ENCODE results near the gene NHSL2.

The NHSL2 gene

DNA sequence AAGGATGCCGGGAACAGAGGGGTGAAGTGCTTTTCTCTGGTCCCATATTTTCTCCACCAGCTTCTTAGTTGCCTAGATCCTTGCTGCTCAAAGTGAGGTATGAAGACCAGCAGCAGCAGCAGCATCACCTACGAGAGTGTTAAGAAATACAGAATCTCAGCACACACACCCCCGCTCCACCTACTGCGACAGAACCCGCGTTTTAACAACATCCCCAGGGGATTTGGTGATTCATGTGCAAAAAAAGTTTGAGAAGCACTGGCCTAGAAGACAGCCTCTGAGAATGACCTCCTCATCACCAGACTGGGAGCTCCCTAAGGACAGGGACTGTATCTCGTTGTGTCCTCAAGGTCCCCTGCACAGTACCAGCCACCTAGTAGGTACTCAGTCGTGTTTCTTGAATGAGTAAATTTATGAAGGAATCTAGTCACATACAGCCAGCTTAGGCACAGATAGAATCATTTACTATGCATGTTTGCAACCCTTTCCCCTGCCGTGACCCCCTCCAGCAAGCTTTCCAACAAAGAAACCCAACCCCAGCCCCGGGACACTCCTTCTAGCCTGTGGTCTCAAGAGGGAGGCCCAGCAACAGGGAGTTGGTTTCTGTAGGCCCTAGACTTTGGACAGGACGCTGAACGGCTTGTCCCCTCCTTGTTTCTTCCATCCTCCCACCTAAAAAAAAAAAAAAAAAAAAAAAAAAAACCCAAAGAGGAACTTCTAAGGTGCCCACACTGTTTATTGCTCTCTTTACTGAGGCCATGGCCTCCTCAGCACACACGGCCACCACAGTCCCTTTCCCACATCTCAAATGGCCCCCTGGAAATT, 199.6 kb downstream of the NHSL2 start:
- no peak for DNase-seq (ENCODE audit: low read depth)

DNA sequence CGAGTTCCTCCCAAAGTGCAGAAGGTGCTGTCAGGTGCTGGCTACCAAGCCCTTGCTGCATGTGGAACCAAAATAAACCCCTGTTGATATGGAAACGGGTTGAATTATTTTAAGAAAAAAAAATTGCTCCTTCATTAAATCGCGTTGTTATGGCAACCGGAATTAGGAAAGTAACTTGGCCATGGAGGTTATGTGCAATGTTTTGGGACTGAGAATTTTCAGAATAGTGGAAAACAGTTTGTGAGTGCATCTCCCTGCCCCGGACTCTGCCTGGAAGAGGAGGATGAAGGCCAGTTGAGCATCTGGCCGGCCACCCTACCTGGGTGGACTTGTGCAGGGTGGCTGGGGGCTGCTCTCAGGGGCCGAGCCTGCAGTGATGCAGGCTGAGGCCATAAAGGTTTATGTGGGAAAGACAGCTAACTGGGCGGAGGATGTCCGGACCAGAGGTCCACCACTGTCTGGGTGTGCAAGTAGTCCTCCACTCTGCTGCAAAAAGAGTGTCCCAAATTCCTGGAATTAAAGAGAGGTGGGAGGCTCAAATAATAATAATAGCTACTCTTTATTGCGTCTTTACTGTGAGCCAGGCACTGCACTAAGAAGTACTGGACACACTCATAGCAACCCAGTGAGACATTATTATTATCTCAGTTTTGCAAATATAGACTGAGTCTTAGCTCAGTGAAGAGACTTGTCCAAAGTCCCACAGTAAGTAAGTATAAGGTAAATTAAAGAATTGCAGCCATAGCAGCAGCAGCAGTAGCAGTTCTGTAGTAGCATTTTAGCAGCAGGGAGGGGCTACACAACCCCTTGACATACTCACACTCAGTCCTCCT, 200.4 kb downstream of the NHSL2 start:
- no peak for DNase-seq (ENCODE audit: low read depth)

DNA sequence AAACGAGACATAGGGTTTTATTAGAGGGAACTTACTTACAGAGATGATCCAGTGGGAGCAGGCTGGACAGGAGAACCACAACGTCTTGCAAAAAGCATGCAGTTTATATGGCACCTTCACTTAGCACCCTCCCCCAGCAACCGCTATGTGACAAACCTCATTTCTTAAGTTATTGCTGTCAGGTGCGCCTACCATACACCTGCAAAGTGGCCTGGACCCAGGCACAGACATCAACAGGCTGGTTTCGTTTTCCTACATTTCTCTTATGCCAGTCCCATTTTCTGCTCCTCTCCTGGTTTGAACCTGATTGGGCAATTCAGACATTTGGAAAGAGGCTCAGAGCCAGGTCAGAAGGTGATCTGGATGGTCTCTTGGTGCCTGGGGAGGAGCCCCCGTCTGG, 202.8 kb downstream of the NHSL2 start:
- DNase-seq (ENCODE audit: low read depth): no peak

DNA sequence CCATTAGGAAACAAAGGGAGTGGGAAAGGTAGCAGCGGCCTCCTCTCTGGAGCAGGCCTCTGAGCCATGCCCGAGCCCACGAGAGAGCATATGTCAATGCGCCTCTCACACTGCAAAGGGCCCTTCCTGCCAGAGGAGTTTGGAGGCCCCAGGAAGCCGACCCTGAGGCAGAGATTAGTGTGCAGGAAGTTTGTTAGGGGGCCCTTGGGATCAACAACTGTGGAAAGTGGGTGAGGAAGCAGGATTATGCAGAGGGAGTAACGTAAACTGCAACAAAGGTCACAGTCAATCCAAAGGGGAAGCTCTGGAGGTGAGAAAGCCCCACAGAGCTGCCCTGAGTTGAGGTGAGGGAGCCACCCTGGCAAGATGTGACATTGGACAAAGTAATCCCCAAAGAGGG, 203.7 kb downstream of the NHSL2 start:
- no peak for DNase-seq (ENCODE audit: low read depth)

DNA sequence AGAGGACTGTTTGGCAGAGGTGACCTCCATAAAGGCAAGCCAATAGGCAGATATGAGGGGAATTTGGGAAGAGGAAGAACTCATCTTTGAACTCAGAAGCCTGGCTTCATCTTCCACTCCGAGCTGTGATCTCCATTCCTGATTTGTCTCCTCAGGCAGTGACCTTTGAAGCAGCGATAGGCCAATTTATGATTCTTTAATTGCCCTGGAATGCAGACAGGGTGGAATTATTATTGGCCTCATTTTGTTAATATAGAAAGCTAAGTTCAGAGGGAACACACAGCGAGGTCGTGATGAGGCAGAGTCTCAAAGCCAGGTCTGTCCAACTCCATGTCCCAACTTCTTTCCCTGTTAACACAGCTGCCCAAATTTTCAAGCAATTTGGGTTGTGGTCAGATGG, 204.2 kb downstream of the NHSL2 start:
- no peak for DNase-seq (ENCODE audit: low read depth)

DNA sequence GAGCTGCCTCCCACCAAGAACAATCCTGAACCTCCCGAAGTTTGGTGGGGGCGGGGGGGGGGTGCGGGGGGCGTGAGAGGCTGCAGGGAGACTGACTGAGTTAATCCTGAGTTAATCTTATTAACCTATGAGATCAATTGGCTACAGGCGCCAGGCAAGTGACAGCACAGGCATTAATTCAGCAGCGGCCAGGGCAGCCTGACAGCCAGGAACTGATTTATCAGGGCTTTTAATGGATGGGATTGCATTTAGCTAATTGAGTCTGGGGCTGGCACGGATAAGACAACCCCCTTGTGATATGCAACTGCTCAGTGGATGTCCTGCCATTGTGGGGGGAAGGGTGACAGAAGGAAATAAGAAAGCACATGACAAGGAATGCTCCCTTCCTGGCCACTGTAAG, 204.7 kb downstream of the NHSL2 start:
- DNase-seq (ENCODE audit: low read depth): no peak

DNA sequence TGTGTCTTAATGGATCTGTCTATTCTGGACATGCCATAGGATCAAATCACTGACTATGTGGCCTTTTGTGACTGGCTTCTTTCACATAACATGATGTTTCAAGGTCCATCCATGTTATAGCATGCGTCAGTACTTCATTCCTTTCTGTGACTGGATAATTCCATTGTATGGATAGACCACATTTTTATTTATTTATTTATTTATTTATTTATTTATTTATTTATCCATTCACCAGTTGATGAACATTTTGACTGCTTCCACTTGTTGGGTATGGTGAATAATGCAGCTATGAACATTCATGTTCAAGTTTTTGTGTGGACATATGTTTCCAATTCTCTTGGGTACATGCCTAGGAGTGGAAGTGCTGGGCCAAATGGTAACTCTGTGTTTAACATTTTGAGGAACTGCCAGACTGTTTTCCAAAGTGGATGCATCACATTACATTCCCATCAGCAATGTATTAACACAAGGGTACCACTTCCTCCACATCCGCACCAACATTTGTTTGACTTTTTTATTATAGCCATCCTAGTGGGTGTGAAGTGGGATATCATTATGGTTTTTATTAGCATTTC, 207.1 kb downstream of the NHSL2 start:
- DNase-seq (ENCODE audit: low read depth): no peak

DNA sequence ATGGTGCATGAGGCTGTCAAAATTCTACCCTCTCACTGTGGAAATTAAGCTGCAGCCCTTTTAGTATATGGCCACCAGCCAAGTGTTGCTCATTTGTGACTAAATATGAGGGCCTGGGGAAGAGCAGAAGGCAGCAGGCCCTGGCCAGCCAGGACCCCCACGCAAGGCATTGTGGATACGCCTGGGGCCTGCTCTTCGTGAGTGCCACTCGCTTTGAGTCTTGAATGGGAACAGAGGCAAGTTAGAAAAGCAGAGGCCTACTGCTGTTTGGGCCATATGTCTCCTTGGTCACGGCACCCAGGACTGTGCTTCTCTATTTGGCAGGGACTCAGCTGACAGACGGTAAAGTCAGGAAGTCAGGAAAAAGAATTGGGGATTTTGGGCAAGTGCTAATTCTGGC, 210.2 kb downstream of the NHSL2 start:
- DNase-seq (ENCODE audit: low read depth): no peak

DNA sequence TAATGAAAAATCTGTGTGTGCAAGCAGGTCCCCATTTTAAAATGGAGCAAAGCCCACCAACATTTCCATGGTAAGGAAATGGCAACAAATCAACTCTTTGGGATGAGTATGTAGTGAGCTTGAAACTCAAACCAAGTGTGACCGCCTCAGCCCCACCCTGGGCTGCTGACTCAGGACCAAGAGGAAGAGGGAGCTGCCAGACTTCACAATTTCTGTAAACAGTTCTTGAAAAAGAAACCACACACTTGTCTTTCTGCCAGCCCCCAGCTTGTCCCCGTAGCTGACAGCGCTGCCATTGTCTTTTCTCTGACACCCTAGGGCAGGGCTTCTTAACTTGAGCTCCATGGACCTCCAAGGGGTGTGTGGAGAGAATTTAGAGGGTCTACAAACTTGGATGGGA, 210.7 kb downstream of the NHSL2 start:
- DNase-seq (ENCODE audit: low read depth): no peak

DNA sequence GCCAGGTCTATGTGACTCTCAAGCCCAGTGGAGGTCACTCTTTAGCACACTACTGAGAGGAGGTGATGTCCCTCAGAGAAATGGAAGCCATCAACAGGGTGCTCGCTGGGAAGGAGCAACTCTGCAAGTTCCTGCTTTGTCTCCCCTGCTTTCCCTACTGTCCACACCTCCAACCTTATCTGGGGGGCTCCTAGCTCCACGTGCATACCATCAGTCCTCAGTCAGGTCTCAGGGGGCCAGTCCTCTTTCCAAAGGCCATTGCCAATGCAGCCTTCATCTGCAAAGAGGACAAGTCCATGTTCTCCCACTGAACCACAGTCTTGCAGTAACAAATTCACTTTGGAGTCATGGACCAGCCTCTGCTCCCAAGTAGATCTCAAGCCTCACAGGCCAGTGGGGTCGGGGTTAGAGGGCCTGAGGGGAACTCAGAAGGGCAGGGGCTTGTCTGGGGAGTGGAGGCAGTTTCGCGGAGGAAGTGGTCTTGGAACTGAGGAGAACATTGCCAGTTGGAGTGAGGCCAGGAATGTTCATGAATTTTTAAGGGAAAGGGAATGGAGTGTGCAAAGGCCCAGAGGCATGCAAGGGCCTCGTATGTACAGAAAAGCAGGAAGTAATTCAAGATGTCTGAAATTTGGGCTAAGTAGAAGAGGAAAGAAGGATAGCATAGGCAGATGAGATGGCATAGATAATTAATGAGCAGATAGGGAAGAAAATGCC, 212.1 kb downstream of the NHSL2 start:
- DNase-seq (ENCODE audit: low read depth): no peak

DNA sequence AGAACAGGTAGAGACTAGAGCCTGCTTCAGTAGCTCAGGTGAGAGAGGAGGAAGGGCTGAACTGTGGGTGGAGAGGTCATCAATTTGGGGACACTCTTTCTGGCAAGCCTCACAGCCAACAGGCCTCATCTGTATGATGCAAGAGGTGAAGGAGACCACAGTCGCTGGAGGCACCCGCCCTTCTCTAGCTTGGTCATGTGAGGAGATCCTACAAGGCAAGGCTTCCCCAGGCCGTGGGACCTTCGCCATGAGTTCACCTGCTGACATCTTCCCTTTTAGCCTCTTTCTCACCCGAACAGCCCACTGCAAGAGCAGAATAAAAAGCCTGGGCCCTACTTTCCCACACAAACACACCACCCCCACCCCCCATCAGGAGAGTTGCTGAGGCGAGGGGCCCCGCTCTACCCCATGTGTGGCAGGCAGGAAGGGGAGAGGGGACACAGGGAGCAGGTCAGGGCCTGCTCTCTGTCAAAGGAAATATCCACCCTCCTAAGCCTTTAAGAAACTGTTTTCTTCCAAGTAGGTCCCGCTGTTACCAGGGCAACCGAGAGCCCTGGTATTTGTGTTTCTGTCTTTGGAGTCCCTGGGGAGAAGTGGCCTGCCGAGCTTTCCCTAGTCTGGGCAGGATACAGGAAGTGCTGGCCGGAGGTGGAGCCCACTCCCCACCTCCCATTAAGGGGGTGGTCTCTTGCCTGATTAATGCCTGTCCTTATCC, 213.0 kb downstream of the NHSL2 start:
- no peak for DNase-seq (ENCODE audit: low read depth)

DNA sequence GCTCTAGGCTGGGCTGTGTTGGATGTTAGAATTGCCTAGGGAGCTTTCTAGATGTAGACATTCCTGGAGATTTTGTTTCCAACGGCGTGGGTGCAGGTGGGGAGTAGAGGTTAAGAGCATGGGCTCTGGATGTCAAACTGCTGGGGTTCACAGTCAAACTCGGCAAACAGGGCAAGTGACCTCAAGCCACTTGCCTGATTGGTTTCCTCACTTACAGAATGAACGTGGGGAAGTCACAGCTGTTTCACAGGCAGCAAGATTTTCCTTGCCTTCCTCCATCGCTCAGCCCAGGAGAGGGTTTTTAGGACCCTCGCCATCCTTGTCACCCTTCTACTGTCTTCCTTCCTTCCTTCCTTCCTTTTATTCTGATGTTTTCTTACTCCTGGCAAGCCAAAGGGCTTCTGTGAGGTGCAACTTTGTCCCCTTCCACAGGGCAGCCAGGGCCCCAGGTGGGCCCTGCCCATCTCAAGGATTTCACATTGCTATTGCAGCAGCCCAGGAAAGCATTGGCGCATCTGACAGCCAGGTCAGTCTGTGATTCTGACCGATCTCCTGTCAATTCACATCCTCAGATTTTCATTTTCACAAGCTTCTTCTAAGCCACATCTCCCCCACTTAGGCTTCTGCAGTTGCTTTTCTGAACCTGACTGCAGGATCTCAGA, 214.0 kb downstream of the NHSL2 start:
- DNase-seq (ENCODE audit: low read depth): no peak

DNA sequence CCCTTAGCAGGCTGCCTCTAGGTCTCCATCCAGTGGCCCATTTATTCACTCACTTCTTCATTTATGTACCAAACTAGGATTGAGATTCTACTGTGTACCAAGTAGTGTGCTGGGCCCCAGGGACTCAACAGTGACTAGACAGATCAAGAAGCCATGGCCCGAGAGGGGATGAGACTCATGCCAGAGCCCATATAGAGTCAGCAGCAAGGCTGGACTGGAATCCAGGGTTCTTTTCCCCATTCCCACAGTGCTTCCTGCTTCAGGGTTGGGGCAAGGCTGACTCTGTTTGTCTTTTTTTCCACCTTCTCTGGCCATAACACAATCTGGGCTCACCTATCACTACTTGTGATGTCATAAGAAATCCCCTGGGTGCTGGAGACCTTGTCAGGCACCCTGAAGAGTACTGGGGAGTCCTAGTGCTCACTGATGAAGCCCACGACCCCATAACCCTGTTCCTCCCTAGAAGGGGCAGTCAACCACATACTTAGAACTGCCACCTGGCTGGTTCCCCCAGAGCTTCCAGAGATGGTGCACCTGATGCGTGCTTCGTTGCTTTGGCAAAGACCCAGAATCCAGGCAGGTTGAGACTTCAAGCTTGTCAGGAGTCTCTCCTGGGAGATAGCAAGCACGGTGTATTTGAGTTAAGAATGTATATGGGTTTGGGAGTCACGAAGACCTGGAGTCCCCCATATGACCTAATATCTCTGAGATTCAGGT, 214.8 kb downstream of the NHSL2 start:
- no peak for DNase-seq (ENCODE audit: low read depth)

DNA sequence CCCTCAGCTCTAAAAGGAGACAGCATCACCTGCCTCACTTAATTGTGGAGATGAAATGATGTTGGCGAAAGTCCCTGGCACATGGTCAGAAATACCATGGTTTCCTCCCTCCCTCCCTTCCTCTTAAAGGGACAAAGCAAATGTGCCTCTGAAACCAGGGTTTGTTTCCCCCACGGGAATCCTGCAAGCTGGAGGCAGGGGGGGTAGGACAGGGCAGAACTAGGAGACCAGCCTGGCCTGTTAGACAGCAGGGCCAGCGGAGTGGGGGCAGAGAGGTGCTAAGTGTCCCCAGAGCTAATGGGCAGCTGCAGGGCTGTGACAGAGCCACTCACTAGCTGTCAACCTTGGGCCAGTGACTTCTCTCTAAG, 215.4 kb downstream of the NHSL2 start:
- DNase-seq (ENCODE audit: low read depth): no peak

DNA sequence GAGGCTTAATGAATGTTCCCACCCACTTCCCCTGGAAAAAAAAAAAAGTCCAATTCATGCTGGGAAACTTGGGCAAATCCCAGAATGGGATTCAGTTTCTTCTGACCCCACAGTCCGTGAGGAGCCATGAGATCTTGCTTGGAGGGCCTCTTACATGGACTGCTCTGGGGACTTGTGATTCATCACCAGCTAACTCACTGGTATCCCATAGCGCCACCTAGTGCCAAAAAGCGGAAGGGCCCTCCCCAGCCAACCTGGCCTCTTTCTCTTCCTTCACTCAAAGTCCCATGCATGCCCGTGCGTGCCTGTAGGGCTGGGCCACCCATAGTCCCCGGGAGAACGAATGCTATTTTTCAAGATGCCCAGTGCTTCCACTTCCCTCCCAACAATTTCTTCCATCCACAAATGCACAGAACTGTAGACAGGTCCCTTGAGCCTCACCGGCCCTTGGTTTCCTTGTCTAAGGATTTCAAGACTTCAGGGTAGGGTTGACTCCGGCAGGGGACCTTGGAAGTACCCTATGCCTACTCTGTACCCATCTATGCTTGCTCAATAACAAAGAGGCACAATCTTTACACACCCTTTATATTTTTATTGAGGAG, 216.0 kb downstream of the NHSL2 start:
- DNase-seq (ENCODE audit: low read depth): peak; percentile 69

DNA sequence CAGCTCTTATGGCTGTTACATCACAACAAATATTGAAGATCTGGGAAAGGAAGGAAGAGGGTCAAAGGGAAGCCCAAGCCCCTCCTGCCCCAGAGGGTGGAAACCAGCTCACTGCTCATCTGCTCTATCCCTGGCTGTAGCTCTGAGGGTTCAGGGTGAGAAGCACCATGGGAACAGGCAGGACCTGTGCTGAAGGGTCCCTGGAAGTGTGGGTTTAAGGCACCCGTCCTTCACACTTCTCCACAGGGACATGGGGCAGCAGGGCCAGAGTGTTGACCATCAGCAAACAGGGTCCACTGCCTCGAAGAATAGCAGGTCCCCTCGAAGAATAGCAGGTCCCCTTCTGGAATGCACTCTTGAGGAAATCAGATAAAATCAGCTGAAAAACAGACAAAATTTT, 216.7 kb downstream of the NHSL2 start:
- no peak for DNase-seq (ENCODE audit: low read depth)

DNA sequence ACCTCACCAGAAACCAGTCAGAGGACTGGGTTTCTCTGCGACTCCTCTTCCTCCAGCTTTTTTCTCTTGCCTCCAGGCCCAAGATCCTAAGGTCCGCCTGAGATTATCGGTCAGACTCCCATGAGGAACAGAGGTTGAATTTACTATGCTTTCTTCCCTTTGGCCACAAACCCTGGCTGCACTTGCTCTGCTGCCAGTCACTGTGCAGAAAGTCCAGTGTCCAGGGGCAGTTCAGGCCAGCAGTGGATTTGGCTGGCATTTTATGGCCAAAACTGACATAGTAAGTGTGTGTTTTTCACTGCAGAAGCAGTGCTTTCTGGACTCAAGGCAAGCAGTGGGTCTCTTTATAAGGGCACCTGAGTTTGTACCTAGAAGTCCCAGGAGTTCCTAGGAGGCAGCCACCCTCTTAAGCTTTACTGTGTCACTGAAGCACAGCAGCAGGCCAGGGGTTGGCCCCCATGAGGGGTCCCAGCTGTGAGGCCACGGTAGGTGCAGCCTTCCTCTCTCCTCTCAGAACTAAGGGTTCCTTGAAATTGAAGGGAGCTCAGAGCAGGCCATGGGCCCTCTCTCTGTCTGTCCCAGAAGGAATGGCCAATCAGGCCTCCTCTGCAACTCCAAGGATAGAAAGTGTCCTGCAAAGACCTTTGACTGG, 217.7 kb downstream of the NHSL2 start:
- no peak for DNase-seq (ENCODE audit: low read depth)

DNA sequence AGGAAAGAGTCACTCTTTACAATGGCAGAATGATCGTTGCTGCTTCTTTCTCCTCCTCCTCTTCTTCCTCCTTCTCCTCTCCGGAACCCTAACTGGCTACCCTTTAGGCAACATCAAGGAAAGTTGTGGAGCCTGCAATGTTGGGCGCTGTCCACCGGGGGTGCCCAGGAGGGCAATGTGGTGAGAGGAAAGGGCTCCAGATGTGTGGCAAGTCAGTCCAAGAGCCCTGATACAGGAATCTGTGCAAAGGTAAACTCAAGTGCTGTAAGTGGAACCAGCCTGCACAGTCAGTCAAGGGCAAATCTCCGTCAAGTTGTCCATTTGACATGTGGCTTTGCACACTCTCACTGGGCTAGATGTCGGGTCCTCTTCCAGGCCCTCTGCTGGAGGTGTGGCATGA, 218.2 kb downstream of the NHSL2 start:
- DNase-seq (ENCODE audit: low read depth): no peak

DNA sequence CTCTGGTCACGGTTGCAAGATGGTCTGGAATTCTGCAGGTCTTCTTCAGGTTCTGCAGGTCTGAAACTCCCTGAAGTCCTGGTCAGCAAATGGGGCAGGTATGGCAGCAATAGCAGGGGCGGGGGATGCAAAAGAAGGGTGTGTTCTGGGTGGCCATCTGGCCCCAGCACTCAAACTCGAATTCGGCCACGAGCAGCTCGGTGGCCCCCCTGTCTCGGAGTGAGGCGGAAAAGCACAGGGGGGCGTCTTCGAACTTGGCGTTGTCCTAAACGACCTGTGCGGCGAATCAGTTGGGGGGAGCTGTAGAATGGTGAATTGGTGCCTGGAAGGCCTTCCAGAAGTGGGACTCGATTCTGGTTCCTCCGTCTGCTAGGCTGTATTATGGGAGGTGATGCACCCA, 219.0 kb downstream of the NHSL2 start:
- DNase-seq (ENCODE audit: low read depth): no peak
